ENCODE measurements around the gene ANXA2. TPM values are rescaled to one million over a fixed set of nuclear protein-coding genes. Genes with fewer than 3 reads are reported as not detected.

The ANXA2 gene
- total RNA-seq, 4 donors from 2014 or later: 896 to 1,792 (median 1,413) TPM

- TF ChIP-seq CTCF (IDR thresholded peaks at IDR 0.05; ENCODE audit: low read depth): no peak
Measured at GRCh38 chr15:60391722-60392315, 6.0 kb downstream of the ANXA2 start.

GRCh38 chr15:60390871-60391501, 6.8 kb downstream of the ANXA2 start:
- TF ChIP-seq CTCF (IDR thresholded peaks at IDR 0.05; ENCODE audit: low read depth): no peak

GRCh38 chr15:60390231-60390630, 7.6 kb downstream of the ANXA2 start:
- no peak for TF ChIP-seq CTCF (IDR thresholded peaks at IDR 0.05; ENCODE audit: low read depth)

GRCh38 chr15:60389261-60390077, 8.3 kb downstream of the ANXA2 start:
- TF ChIP-seq CTCF (IDR thresholded peaks at IDR 0.05; ENCODE audit: low read depth): no peak

GRCh38 chr15:60387321-60387720, 10.5 kb downstream of the ANXA2 start:
- TF ChIP-seq CTCF (IDR thresholded peaks at IDR 0.05; ENCODE audit: low read depth): no peak

GRCh38 chr15:60386615-60387014, 11.2 kb downstream of the ANXA2 start:
- no peak for TF ChIP-seq CTCF (IDR thresholded peaks at IDR 0.05; ENCODE audit: low read depth)
